Stimulated activated naive CD8-positive, alpha-beta T cell treated with anti-CD3 and anti-CD28 coated beads, Interleukin-15, Interleukin-2, amounts not matched to agents 100 ng/mL and 50 ng/mL, for 24 hours (primary cell): ENCODE data around the gene PDGFA.
"Not testable (repeated sequence)": the region's sequence is repeated elsewhere in the genome, so short reads cannot be mapped to it uniquely, and the experiment has no call there.

ENCODE experiments used
- H3K27ac Mint-ChIP-seq: one replicate; pipeline ENCODE4 v1.8.0; 2021; ENCODE audit warnings: mild to moderate bottlenecking, mixed read lengths
- H3K27me3 Mint-ChIP-seq: one replicate; pipeline ENCODE4 v1.8.0; 2021; ENCODE audit warnings: mixed read lengths
- H3K36me3 Mint-ChIP-seq: one replicate; pipeline ENCODE4 v1.8.0; 2021; ENCODE audit warnings: low read depth, mixed read lengths
- H3K4me1 Mint-ChIP-seq: one replicate; pipeline ENCODE4 v1.8.0; 2021; ENCODE audit warnings: low read depth, mixed read lengths
- H3K4me3 Mint-ChIP-seq: one replicate; pipeline ENCODE4 v1.8.0; 2021; ENCODE audit warnings: mild to moderate bottlenecking, mixed read lengths
- H3K9me3 Mint-ChIP-seq: one replicate; pipeline ENCODE4 v1.8.0; 2021; ENCODE audit warnings: mixed read lengths

Gene PDGFA

DNA sequence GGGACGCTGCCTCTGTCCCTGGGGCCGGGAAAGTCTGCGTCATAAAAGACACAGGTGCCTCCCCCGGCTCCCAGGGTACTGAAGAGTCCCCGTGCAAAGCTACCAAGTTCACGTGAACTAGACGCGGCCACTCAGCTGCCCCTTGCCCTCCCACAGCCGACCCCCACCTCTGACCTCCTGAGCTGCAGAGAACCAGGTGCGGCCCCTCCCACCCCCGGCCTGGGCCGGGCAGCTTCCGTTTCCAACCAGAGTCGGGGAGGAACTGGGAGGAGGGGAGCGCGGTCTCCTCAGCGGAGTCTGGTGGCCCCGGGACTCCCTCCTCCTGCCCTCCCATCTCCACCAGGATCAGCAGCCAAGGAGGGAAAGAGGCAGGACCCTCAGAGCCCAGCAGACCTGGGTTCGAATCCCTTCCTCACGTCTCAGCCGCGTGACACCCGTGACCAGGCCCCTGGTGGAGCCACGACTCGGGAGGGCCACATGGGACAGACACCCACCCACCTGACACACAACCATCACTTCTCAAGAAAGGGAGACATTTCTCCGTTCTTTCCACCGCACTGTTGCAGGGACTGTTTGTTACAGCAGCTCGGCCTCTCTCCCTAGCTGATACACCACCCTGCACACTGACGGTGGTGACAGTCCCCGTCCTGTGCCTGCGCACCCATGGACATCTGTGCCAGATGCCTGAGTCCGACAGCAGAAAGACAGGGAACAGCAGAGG lies 37.4 kb upstream of the PDGFA start:
- no peaks in the 10 kb centered on the region for H3K27me3 Mint-ChIP-seq
- H3K4me1 Mint-ChIP-seq: no peaks in the 10 kb centered on the region
- no peaks in the 10 kb centered on the region for H3K9me3 Mint-ChIP-seq
- H3K36me3 Mint-ChIP-seq: peaks cover 12% of the 10 kb centered on the region
- H3K27ac Mint-ChIP-seq: no peak overlapping the region
- no peak overlapping the region for H3K4me3 Mint-ChIP-seq

DNA sequence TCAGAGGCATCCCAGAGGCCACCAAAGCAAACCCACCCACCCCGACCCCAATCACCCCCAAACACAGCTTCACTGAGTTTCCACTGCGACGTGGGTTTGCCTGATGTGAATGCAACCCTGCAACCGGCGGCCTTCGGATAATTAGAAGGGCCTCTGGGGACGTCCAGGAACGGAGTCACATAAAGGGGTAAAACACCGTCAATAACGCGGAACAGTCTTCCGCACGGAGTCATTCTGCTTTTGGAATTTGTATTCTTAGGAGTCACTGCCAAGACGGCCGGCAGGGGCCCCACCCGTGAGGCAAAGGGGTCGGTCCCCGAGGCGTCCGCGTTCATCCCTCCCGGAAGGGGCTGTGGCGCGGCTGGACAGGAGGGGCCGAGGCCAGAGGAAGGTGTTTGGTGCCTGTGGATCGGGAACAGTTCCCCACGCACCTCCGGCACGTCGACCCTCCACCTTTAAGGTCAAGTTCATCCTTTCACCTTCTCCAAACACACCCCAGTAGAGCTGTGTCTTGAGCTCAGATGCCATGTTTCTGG lies 36.7 kb upstream of the PDGFA start:
- Mint-ChIP-seq H3K9me3 (no peaks in the 10 kb centered on the region), H3K27me3 (no peaks in the 10 kb centered on the region), H3K4me1 (no peaks in the 10 kb centered on the region), H3K36me3 (peaks cover 12% of the 10 kb centered on the region), H3K27ac (no peak overlapping the region), H3K4me3 (no peak overlapping the region)

DNA sequence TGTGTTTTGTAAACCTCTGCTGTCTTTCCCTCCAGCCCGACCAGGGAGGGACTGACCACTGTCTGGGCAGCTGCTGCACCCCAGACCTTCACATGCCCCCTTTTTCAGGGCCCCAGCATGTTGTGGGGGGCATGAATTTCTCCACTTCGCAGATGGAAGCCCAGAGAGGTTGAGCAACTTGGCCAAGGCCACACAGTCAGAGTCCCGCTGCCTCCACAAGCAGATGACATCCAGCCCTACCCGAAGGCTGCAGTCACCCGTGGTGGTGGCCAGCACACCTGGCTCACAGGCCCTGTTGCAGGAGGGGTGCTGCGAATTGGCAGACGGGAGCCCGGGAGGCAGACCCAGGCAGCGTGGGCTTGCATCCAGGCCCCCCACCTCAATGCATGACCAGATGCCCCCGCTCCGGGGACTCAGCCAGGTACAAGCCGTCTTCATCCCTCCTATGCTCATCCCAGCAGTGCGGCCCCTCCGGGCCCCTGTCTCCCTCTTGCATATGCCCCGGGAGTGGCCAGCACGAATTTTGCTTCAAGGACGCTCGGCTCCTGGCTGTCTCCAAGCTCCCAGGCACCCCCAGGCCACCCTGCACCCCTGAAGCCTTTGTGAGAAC lies 36.0 kb upstream of the PDGFA start:
- H3K9me3 Mint-ChIP-seq: no peaks in the 10 kb centered on the region
- no peaks in the 10 kb centered on the region for H3K27me3 Mint-ChIP-seq
- H3K27ac Mint-ChIP-seq: no peak overlapping the region
- H3K36me3 Mint-ChIP-seq: peaks cover 6% of the 10 kb centered on the region
- no peaks in the 10 kb centered on the region for H3K4me1 Mint-ChIP-seq
- H3K4me3 Mint-ChIP-seq: no peak overlapping the region

DNA sequence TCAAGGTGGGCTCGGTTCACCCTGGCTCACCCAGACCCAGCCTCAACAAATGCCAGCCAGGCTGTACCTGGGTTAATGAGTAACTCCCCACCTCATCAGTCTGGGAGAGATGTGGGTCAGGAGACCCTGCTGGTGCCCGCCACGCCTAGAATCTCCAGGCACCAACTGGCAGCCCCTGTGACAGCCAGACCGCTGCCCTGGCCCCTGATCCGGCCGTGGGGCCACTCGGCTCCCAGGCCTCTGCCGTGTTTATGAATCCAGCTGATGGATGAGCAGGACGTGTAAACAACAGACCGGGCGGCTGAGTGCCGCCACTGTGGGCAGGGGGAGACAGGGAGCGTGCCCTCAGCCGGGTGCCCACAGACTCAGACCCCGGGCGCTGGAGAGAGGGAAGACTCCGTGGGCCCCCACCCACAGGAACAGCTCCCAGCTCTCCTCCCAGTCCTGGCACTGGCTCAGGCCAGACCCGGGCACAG lies 34.0 kb upstream of the PDGFA start:
- H3K27me3 Mint-ChIP-seq: no peaks in the 10 kb centered on the region
- no peaks in the 10 kb centered on the region for H3K9me3 Mint-ChIP-seq
- no peak overlapping the region for H3K4me3 Mint-ChIP-seq
- H3K4me1 Mint-ChIP-seq: no peaks in the 10 kb centered on the region
- H3K27ac Mint-ChIP-seq: no peak overlapping the region
- peaks cover 14% of the 10 kb centered on the region for H3K36me3 Mint-ChIP-seq

DNA sequence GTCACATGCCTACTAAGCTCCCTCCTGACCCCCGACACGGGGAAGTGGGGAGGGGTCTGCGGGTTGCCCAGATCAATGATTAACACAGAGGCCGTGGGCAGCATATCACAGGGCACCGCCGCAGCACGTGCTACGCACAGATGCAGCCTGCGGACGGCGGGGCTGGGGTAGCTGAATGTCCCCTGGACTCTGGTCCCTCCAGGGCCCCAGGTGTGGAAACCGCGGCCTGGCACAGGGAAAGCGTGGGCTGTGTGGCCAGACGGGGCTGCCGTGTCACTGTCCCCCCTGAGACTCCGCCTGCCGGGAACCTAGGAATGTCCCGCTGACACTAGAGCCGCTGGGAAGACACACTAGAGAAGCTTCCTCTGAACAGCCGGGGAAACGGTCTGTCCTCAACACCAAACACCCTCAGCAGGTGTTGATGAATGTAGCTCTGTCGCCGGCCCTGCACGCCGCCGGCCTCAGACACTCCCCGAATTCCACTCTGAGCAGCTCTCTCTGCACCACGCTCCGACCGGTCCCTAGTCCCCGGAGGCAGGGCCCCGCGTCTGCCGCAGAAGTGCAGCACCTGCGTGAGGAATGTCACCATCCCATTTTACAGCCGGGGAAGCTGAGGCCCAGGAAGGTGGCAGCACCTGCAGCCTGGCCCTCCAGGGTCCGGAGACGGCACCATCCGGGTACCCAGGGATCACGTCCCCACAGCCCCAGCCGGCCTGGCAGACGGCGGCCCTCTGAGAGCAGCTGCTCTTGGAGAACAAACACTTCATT lies 33.4 kb upstream of the PDGFA start:
- no peaks in the 10 kb centered on the region for H3K9me3 Mint-ChIP-seq
- H3K36me3 Mint-ChIP-seq: peaks cover 19% of the 10 kb centered on the region
- no peak overlapping the region for H3K4me3 Mint-ChIP-seq

DNA sequence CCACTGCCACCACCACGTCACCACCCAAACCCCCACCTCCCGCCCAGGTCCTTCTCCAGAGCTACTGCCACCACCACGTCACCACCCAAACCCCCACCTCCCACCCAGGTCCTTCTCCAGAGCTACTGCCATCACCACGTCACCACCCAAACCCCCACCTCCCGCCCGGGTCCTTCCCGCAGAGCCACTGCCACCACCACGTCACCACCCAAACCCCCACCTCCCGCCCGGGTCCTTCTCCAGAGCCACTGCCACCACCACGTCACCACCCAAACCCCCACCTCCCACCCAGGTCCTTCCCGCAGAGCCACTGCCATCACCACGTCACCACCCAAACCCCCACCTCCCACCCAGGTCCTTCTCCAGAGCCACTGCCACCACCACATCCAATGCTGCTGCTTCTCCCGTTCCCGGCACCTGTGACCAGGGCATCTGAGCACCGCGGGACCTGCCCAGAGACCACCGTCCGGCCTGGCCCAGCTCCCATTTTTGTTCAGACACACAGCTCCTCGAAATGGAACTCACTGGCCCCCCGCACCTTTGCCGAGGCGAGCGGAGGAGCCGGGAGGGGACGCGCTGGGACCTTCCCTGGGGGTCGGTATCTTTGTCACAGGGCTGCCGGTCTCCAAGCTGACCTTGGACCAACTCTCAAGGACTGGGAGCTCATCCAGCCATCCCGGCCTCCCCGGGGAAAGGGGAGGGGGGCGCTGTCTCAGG lies 32.7 kb upstream of the PDGFA start:
- H3K4me3 Mint-ChIP-seq, H3K9me3 Mint-ChIP-seq: not testable (repeated sequence)

More for the DNA sequence above, 33.4 kb upstream of the PDGFA start:
- no peaks in the 10 kb centered on the region for H3K4me1 Mint-ChIP-seq
- H3K27ac Mint-ChIP-seq: no peak overlapping the region
- no peaks in the 10 kb centered on the region for H3K27me3 Mint-ChIP-seq

DNA sequence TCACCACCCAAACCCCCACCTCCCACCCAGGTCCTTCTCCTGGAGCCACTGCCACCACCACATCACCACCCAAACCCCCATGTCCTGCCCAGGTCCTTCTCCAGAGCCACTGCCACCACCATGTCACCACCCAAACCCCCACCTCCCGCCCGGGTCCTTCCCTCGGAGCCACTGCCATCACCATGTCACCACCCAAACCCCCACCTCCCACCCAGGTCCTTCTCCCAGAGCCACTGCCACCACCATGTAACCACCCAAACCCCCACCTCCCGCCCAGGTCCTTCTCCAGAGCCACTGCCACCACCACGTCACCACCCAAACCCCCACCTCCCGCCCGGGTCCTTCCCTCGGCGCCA lies 31.9 kb upstream of the PDGFA start:
- H3K4me3 Mint-ChIP-seq, H3K27ac Mint-ChIP-seq, H3K9me3 Mint-ChIP-seq, H3K4me1 Mint-ChIP-seq, H3K27me3 Mint-ChIP-seq: not testable (repeated sequence)
- H3K36me3 Mint-ChIP-seq: peaks cover 25% of the 10 kb centered on the region

More for the DNA sequence above, 32.7 kb upstream of the PDGFA start:
- not testable (repeated sequence) for H3K27me3 Mint-ChIP-seq, H3K4me1 Mint-ChIP-seq, H3K27ac Mint-ChIP-seq
- H3K36me3 Mint-ChIP-seq: peaks cover 21% of the 10 kb centered on the region

DNA sequence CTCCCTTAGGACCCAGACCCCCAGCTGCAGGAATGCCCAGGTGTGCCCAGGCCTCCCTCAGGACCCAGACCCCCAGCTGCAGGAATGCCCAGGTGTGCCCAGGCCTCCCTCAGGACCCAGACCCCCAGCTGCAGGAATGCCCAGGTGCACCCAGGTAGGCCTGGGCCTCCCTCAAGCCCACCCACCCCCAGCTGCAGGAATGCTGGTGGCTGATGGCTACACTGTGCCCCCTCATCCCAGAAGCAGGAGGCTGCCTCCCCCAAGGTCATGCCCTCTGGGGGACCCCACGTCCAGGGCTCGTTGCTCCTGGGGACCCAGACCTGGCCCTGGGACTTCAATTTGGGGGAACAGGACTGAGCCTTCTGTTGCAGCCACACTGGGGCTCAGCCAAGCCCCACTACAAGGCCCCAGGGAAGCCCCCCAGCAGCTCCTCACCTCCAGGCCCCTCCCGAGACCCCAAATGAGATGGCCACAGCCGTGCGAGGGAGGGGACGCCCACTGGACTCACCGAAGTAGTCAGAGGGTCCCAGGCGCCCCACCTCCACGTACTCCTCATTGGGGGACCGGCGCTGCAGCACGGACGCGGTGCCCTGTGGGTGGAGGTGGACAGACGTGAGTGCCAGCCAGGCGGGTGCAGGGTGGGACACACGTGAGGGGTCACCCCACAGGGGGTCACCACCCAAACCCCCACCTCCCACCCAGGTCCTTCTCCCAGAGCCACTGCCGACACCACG lies 31.4 kb upstream of the PDGFA start:
- Mint-ChIP-seq H3K4me1 (no peaks in the 10 kb centered on the region), H3K4me3 (no peak overlapping the region), H3K9me3 (no peaks in the 10 kb centered on the region), H3K27ac (no peak overlapping the region), H3K27me3 (no peaks in the 10 kb centered on the region), H3K36me3 (peaks cover 25% of the 10 kb centered on the region)

DNA sequence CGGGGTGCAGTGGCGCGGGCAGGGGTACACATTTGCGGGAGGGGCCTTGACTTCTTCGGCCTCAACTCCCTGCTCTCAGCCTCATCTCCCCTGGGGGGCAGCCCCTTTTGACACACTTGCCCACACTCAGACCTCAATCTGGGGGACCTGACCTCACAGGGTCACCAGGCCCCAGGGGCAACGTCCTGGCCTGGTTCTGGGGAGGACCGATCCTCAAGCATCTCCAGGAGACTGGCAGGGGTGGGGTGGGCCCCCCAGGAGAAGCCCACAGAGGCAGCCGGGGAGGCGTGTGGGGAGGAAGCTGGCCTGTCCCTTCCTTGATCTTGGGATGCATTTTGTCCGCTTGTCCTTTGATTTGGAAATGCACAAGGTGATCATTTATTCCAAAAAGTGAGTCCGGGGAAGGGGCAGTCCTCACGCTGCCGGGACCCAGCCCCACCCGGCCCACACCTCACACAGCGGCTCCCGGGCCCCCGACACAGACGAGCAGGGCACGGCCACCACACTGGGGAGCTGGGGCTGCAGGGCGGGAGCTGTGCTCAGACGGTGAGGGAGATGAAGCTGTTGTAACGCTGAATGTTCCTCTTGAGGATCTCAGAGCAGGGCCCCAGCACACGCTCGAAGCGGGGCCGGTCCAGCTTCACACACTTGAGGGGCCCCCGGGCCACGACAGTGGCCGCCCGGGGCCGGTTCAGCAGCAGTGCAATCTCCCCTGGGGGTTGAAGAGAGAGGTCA lies 30.4 kb upstream of the PDGFA start:
- Mint-ChIP-seq H3K36me3 (peaks cover 20% of the 10 kb centered on the region), H3K4me1 (no peaks in the 10 kb centered on the region), H3K27ac (no peak overlapping the region), H3K4me3 (no peak overlapping the region), H3K27me3 (no peaks in the 10 kb centered on the region), H3K9me3 (no peaks in the 10 kb centered on the region)

DNA sequence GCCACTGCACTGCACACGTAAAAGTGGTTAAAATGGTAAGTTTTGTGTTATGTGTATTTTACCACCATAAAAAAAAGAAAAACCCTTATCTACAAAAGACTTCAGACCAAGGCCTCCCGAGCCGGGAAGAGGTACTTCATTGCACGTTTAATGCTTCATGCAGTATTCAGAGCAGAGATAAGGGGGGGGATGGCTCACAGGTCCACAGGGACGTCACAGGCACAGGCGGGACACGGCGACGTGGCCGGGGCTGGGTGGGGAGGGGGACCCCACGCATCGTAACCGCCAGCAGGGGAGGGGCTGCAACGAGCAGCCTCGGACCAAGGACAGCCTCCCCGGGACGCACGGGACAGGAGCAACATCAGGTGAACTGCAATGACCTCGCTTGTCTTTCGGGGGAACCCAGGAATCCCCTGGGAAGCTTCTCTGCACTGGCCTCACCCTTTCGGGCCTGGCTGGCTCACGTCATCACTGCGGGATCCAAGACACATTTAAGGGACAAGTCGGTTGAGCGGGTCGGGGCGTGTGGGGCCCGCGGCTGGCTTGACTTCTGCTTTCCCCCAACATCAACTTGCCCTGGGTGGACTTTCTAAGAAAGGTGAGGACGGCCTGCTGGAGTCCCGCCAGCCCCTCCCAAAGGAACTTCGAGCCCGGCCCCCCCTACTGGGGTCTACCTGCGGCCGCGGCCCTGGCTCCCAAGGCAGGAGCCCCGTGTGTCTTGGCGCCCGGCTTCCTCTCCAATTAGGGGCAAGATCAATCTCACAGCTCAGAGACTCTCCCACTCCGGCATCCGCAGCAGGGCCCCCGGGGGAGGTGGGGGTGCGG lies 29.6 kb upstream of the PDGFA start:
- Mint-ChIP-seq H3K27me3 (no peaks in the 10 kb centered on the region), H3K27ac (no peak overlapping the region), H3K36me3 (peaks cover 19% of the 10 kb centered on the region), H3K4me3 (no peak overlapping the region), H3K9me3 (no peaks in the 10 kb centered on the region), H3K4me1 (no peaks in the 10 kb centered on the region)

DNA sequence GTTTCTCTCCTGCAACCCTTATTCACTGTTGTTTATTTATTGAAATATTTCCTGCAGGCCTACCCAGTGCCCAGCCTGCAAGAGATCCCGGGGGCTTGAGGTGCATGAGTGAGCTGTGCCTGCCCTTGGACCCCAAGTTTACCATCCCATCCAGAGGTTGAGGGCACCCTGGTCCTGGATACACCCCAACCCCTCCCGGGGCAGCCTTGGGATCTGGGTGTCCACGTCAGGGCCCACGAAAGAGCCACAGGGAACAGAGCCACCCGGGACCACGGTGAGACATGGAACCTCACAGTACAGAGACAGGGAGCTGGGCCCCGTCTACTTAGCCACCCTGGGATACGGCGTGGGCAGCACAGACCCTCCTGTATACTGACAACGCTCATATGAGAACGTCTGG lies 28.8 kb upstream of the PDGFA start:
- Mint-ChIP-seq H3K27ac (no peak overlapping the region), H3K9me3 (no peaks in the 10 kb centered on the region), H3K4me1 (peaks cover 4% of the 10 kb centered on the region), H3K27me3 (no peaks in the 10 kb centered on the region), H3K36me3 (peaks cover 19% of the 10 kb centered on the region), H3K4me3 (no peak overlapping the region)

DNA sequence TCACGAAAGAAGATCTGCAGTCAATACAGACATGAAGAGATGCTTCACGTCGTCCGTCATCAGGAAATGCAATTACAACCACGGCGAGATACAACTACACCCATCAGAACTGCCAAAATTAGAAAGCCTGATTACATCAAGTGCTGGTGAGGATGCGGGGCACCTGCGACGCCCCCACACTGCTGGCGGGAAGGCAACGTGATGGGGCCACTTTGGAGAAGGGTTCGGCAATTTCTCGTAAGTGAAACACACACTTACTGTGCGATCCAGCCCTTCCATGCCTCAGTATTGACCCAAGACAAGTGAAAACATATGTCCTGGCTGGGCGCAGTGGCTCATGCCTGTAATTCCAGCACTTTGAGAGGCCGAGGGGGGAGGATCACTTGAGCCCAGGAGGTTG lies 25.8 kb upstream of the PDGFA start:
- H3K27ac Mint-ChIP-seq: no peak overlapping the region
- no peaks in the 10 kb centered on the region for H3K27me3 Mint-ChIP-seq
- H3K36me3 Mint-ChIP-seq: peaks cover 19% of the 10 kb centered on the region
- peaks cover 10% of the 10 kb centered on the region for H3K4me1 Mint-ChIP-seq
- no peaks in the 10 kb centered on the region for H3K9me3 Mint-ChIP-seq
- no peak overlapping the region for H3K4me3 Mint-ChIP-seq
